HG03064 (cell line): ENCODE measurements around the gene KRTAP9-1.
"Not testable (repeated sequence)": the region's sequence is repeated elsewhere in the genome, so short reads cannot be mapped to it uniquely, and the experiment has no call there.

ENCODE experiments used
- ATAC-seq: cut with Tn5 transposase; IDR thresholded peaks from one replicate; pipeline ENCODE4 v1.9.1; 2021; ENCODE audit warnings: low read depth; ENCODE audit not compliant: unreplicated experiment

KRTAP9-1 gene, protein sequence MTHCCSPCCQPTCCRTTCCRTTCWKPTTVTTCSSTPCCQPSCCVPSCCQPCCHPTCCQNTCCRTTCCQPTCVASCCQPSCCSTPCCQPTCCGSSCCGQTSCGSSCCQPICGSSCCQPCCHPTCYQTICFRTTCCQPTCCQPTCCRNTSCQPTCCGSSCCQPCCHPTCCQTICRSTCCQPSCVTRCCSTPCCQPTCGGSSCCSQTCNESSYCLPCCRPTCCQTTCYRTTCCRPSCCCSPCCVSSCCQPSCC

DNA sequence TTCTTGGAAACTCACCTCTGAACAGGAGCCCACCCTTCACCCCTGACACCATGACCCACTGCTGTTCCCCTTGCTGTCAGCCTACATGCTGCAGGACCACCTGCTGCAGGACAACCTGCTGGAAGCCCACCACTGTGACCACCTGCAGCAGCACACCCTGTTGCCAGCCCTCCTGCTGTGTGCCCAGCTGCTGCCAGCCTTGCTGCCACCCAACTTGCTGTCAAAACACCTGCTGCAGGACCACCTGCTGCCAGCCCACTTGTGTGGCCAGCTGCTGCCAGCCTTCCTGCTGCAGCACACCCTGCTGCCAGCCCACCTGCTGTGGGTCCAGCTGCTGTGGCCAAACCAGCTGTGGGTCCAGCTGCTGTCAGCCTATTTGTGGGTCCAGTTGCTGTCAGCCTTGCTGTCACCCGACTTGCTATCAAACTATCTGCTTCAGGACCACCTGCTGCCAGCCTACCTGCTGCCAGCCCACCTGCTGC is at the start of gene KRTAP9-1:
KRTAP9-1 (plus strand) TSS at position 51 of the 482 bp plus-strand sequence; CDS start at position 51, 0 bp downstream.
- ATAC-seq: not testable (repeated sequence)

DNA sequence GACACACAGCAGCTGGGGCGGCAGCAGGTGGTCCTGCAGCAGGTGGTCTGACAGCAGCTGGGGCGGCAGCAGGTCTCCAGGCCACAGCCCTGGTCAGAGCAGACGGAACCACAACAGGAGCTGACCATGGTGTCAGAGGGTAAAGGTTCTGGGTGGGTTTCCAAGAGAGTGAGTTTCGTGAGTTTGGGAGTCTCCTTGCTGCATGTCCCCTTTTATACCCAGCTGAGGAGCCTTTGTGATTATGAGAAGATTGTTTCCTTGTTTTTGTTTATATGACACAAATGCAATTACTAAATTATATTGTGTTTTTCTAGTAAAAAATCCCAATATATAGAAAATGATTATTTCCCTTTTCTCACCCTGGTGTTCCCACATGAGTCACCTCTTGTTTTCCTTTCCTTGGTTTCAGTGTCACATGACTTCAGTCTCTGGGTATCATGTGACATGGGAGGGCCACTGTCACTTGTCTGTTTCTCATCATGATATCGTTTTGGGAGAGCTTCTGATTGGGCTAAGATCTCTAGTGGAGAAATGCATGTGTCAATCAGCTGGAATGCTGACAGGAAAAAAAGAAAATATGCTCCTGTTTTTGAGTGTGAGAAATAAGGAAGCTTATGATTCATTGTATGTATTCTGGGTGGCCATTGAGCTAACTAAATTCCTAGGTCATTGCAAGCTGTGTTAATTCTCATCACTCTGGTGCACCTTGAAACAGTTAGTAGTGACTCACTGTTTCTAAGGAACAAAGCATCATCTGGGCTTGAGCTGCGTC is 49.1 kb upstream of the KRTAP9-1 start, which contains the start of gene KRTAP4-6:
KRTAP4-6 (minus strand) TSS at position 185 of the 772 bp plus-strand sequence; CDS start at position 128, 57 bp downstream.
- no peak for ATAC-seq

DNA sequence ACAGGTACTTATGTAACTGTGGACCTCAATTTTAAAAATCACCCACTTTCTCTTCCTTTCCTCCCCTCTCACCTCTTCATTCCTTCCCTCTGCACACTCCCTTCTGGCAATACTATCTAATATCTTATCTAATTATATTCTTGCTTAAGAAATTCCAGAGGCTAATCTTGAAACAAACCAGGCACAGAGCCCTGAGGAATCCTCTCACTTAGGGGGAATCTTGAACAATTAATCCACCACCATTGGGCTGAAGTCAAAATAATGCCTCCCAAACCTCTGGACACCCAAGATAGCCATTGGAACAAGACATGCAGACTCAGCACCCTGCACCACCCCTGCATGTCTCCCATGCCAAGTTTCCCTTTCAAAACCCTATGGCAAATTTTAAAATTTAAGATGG is 48.3 kb upstream of the KRTAP9-1 start:
- no peak for ATAC-seq

DNA sequence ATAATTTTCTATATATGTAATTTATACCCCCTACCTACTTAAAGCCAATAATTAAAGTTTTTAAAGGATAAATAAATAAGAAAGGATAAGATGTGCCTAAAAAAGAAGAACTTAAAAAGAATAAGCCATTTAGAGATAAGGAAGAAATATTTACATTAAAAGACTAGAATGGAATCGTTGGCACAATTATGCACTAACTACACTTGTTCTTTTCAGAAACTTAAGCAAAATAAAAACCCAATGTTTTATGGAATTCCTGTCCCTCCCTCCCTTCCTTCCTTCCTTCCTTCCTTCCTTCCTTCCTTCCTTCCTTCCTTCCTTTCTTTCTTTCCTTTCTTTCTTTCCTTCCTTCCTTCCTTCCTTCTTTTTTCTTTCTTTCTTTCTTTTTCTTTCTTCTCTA is 44.8 kb upstream of the KRTAP9-1 start:
- ATAC-seq: no peak

DNA sequence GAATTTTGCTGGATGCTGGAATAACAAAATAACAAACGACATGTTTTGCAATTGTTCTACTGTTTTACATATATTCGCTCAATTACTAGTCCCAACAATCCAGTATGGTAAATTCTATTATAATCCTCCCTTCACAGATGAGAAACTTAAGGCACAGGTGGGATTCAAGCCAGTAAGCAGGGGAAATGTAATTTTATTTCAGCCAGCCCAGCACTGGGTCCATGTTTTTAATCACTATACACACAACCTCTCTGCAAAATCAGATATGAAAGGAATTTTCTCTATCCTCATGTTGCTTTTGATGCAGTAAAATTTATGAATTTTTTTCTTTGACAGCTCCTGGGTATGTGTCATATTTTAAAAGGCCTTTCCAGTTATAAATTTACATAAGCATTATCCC is 44.4 kb upstream of the KRTAP9-1 start:
- ATAC-seq: no peak

DNA sequence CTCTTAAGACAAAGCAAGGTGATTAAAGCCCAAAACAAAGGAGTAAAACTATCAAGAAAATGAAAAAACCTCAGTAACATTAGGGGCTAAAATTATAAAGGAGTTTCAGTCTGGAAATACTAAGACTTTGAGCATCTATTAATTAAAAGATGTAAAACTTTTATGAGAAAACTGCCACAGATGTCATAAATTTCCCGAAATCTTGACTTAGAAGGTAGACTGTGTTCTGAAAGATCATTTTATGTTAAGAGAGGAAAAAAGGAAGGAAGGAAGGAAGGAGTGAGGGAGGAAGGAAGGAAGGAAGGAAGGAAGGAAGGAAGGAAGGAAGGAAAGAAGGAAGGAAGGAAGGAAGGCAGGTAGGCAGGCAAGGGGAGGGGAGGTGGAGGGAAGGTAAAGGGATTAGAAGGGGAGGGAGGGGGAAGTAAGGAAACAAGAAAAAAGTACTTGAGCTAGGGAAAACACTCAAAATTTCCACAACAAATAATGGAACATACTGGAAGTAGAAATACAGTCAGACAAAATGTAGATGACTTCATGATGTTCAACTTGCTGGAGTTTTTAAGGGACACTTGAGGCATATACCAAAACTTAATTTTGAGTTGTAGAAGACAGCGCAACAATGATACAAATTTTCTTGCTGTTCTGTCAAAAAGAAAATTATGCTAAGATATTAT is 42.0 kb upstream of the KRTAP9-1 start:
- ATAC-seq: no peak

DNA sequence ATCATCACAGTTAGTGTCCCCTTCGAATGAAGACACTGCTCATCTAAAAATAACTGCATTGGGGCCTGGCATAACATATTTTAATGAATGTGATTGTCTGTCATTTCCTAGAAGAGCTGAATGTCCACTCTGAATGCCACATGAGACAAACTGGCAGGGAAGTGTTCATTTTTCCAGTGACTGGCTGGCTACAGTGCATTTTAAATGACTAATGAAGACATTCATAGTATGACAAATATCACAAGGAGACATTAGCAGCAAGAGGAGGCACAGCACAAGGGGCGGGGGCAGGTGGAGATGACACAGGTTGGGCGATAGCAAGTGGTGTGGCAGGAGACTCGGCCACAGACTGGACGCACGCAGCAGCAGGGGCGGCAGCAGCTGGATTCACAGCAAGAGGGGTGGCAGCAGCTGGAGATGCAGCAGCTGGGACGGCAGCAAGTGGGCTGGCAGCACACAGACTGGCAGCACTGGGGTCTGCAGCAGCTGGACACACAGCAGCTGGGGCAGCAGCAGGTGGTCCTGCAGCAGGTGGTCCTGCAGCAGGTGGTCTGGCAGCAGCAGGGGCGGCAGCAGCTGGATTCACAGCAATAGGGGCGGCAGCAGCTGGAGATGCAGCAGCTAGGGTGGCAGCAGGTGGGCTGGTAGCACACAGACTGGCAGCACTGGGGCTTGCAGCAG is 40.6 kb upstream of the KRTAP9-1 start:
- ATAC-seq: not testable (repeated sequence)

DNA sequence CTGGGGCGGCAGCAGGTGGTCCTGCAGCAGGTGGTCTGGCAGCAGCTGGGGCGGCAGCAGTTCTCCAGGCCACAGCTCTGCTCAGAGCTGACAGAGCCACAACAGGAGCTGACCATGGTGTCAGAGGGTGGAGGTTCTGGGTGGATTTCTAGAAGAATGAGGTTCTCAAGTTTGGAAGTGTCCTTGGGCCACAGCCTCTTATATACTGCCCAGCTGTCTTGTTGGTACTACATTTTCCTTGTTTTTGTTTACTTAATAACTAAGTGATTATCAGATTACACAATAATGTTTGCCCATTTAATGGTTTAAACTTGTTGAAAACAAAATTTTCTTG is 40.1 kb upstream of the KRTAP9-1 start, which contains the start of gene KRTAP4-5:
KRTAP4-5 (minus strand) TSS at position 174 of the 334 bp plus-strand sequence; CDS start at position 116, 58 bp downstream.
- ATAC-seq: no peak

DNA sequence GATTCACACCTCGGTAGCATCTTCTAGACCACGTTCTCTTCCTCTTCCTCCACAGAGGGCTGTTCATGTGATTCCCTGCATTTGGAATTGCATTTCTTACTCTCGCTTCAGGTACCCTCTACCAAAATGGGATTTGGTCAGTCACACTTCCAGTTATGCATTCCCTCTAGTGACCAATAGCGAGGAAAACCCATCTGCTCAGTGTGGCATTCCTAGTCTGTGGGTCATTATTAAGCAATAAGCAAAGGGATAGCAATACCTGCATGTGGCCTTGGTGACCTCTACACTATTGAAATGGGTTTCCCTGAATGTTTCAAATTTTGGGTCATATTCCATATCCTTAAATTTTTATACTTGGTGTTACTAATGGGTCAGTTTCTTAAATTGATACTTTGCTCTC is 39.7 kb upstream of the KRTAP9-1 start:
- no peak for ATAC-seq

DNA sequence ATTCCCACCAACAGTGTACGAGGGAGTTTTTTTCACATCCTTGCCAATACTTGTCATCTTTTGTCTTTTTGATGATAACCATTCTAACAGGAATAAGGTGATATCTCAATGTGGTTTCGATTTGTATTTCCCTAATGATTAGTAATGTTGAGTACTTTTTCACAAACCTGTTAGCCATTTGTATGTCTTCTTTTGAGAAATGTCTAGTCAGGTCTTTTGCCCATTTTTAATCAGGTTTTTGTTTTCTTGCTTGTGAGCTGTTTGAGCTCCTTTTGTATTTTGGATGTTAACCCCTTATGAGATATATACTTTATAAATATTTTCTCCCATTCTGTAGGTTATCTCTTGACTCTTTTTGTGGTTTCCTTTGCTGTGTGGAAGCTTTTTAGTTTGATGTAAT is 38.2 kb upstream of the KRTAP9-1 start:
- ATAC-seq: no peak

DNA sequence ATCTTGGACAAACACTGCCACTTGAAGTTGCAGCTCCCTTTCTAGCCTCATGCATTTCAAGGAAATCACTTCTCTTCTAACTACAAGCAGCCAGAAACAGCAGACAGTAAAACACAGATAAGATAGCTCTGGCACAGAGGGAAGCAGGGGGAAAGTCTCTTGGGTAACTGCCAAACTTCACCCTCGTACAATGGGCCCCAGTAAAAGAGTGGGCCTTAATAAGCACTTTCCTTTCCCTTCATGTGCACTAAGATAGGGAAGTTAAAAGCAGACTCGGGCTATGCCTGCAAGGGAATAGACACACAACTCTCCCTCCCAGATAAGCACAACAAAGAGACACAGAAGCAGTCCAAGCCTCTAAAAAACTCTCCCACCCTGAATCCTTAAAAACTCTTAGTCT is 35.8 kb upstream of the KRTAP9-1 start:
- ATAC-seq: no peak

DNA sequence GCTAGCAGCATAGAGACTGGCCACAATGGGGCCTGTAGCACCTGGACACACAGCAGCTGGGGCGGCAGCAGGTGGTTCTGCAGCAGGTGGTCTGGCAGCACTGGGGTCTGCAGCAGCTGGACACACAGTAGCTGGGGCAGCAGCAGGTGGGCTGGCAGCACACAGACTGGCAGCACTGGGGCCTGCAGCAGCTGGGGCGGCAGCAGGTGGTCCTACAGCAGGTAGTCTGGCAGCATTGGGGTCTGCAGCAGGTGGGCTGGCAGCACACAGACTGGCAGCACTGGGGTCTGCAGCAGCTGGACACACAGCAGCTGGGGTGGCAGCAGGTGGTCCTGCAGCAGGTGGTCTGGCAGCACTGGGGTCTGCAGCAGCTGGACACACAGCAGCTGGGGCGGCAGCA is 29.5 kb upstream of the KRTAP9-1 start:
- ATAC-seq: not testable (repeated sequence)

DNA sequence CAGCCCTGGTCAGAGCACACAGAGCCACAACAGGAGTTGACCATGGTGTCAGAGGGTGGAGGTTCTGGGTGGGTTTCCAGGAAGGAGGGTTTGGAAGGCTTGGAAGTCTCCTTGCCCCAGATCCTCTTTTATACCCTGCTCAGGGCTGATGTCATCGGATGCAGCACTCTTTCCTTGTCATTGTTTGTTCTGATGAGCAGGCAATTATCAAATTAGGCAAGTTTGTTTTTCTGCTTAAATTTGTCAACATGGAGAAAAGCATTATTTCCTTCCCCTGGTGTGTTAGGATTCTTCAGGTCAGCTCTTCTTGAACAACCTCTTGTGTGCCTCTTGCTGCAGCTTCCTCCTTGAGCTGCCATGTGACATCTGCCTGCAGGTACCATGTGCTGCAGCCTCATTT is 29.0 kb upstream of the KRTAP9-1 start, which contains the start of gene KRTAP4-4:
KRTAP4-4 (minus strand) TSS at position 101 of the 400 bp plus-strand sequence; CDS start at position 44, 57 bp downstream.
- ATAC-seq: no peak

DNA sequence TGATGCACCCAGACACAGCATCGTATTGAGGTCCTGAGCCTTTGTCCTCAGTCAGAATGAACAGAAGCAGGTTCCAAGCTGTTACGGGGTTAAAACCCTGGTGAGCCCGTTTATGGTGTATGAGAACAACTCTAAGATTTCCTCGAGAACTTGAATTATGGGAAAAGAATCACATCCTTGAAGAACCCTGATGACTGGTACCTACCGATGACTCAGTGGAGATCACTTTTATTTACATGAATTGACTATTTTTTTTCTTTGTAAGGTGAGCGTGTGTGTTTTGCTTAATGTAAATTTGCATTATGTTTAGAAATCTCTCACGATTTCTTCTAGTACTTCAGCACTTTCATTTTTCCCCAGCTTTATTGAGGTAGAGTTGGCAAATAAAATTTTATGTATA is 25.9 kb upstream of the KRTAP9-1 start:
- no peak for ATAC-seq

DNA sequence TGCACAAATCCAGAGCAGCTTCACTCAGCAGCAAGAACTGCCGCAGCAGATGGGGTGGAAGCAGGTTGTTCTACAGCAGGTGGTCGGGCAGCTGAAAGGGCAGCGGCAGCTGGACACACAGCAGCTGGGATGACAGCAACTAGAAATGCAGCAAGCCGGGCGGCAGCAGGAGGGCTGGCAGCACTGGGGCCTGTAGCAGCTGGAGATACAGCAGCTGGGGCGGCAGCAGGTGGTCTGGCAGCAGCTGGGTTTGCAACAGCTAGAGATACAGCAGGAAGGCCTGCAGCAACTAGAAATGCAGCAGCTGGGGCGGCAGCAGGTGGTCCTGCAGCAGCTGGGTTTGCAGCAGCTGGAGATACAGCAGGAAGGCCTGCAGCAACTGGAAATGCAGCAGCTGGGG is 22.1 kb upstream of the KRTAP9-1 start:
- ATAC-seq: no peak

DNA sequence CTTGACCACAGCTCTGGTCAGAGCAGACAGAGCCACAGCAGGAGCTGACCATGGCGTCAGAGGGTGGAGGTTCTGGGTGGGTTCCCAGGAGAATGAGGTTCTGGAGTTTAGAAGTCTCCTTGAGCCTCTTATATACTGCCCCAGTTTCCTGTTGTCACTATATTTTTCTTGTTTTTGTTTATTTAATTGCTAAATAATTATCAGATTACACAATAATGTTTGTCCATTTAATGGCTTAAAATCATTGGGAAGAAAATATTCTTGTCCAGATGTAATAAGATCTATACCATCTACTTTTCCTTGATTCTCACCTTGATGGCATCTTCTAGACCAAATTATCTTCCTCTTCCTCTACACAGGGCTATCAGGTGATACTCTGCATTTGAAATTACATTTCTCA is 21.6 kb upstream of the KRTAP9-1 start, which contains the start of gene KRTAP4-3:
KRTAP4-3 (minus strand) TSS at position 101 of the 400 bp plus-strand sequence; CDS start at position 52, 49 bp downstream.
- no peak for ATAC-seq

DNA sequence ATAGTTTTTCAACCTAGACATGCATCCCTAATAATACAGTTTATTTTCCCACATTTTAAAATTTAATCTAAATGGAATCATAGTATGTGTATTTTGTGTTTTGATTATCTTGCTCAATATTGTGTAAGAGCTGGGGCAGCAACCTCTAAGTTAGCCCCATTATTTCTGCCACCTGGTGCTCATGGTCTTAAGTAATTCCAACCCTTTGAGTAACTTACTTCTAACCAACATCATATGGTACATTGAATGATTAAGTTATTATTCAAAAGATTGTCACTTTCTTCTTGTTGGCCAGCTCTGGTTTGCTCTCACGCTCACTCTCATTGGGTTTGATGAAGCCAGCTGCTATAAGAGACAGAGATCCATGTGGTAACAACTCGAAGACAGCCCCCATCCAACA is 17.8 kb upstream of the KRTAP9-1 start:
- ATAC-seq: no peak

DNA sequence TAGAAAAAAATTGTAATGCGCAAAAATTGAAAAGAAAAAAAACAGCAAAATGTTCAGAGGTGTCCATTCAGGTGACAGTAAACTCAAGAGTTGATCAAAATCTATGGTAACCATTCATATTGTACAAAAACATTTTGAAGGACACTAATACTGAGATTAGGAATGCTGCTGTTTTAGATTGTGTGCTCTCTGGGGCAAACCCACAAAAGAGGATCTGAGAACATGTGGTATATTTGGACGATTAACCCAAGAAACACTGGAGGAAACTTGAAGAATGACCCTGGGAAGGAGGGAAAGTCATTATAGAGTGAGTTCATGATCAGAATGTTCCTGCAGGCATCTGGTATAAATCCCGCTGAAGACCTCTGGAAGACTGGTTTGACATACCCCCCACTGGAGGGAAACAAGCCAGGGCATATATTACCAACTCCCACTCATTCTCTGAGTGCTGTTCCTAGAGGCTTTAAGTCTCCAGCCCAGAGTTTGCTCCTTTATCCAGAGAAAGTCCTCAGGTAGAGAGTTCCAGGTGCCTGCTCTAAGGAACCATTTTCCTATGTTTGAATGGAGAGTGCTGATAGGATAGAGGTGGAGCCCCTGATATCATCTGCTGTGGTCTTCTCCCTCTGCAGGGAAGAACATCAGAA is 12.8 kb upstream of the KRTAP9-1 start:
- ATAC-seq: no peak

DNA sequence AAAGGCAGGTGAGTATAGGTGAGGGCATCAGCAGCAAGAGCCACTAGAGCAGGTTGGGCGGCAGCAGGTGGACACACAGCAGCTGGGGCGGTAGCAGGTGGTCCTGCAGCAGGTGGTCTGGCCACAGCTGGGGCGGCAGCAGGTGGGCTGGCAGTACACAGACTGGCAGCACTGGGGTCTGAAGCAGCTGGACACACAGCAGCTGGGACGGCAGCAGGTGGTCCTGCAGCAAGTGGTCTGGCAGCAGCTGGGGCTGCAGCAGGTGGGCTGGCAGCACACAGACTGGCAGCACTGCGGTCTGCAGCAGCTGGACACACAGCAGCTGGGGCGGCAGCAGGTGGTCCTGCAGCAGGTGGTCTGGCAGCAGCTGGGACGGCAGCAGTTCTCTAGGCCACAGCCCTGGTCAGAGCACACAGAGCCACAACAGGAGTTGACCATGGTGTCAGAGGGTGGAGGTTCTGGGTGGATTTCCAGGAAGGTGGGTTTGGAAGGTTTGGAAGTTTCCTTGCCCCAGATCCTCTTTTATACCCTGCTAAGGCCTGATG is 11.9 kb upstream of the KRTAP9-1 start, which contains the start of gene KRTAP4-2:
KRTAP4-2 (minus strand) TSS at position 495 of the 545 bp plus-strand sequence; CDS start at position 438, 57 bp downstream.
- no peak for ATAC-seq
